ENCODE results near the gene EVI5.

- TF ChIP-seq, protein P1, sequence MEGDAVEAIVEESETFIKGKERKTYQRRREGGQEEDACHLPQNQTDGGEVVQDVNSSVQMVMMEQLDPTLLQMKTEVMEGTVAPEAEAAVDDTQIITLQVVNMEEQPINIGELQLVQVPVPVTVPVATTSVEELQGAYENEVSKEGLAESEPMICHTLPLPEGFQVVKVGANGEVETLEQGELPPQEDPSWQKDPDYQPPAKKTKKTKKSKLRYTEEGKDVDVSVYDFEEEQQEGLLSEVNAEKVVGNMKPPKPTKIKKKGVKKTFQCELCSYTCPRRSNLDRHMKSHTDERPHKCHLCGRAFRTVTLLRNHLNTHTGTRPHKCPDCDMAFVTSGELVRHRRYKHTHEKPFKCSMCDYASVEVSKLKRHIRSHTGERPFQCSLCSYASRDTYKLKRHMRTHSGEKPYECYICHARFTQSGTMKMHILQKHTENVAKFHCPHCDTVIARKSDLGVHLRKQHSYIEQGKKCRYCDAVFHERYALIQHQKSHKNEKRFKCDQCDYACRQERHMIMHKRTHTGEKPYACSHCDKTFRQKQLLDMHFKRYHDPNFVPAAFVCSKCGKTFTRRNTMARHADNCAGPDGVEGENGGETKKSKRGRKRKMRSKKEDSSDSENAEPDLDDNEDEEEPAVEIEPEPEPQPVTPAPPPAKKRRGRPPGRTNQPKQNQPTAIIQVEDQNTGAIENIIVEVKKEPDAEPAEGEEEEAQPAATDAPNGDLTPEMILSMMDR (IDR thresholded peaks at IDR 0.05), result no peak
- no peak for TF ChIP-seq EZH2 (IDR thresholded peaks at IDR 0.05; ENCODE audit: borderline replicate concordance, insufficient read depth, low read depth, low read length, poor library complexity, severe bottlenecking)
Measured at GRCh38 chr1:92817137-92817697, 32.3 kb upstream of the EVI5 start.

All from B cell (primary cell).